ENCODE measurements around the gene SV2B.

DNA sequence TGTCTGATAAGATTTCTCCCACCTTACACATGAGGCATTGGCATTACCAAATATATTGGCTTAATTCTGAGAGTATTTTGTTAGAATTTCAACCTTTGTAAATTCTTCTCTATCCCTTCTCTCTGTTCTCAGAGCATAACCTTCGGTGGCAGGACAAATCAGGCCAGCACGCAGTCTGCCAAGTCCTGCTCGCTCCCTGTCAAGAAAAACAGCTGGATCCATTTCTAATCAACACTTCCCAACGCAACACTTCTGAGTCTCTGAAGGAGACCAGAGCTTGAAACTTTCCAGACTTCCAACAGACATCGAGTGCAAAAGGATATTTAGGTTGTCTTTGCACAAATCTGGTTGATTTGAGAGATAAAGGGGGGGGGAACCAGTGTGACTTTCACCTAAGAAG is 125.7 kb downstream of the SV2B start:
- TF ChIP-seq, protein P1, sequence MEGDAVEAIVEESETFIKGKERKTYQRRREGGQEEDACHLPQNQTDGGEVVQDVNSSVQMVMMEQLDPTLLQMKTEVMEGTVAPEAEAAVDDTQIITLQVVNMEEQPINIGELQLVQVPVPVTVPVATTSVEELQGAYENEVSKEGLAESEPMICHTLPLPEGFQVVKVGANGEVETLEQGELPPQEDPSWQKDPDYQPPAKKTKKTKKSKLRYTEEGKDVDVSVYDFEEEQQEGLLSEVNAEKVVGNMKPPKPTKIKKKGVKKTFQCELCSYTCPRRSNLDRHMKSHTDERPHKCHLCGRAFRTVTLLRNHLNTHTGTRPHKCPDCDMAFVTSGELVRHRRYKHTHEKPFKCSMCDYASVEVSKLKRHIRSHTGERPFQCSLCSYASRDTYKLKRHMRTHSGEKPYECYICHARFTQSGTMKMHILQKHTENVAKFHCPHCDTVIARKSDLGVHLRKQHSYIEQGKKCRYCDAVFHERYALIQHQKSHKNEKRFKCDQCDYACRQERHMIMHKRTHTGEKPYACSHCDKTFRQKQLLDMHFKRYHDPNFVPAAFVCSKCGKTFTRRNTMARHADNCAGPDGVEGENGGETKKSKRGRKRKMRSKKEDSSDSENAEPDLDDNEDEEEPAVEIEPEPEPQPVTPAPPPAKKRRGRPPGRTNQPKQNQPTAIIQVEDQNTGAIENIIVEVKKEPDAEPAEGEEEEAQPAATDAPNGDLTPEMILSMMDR (IDR thresholded peaks at IDR 0.05; ENCODE audit: insufficient read depth, low read length, poor library complexity, severe bottlenecking), result no peak
- no peak for TF ChIP-seq EZH2phosphoT487 (conservative IDR thresholded peaks at IDR 0.05; ENCODE audit: low read length)

All from SU-DHL-6 (cell line).